ENCODE measurements around the gene KIR2DL3.
"Not testable (repeated sequence)": the region's sequence is repeated elsewhere in the genome, so short reads cannot be mapped to it uniquely, and the experiment has no call there.

DNA sequence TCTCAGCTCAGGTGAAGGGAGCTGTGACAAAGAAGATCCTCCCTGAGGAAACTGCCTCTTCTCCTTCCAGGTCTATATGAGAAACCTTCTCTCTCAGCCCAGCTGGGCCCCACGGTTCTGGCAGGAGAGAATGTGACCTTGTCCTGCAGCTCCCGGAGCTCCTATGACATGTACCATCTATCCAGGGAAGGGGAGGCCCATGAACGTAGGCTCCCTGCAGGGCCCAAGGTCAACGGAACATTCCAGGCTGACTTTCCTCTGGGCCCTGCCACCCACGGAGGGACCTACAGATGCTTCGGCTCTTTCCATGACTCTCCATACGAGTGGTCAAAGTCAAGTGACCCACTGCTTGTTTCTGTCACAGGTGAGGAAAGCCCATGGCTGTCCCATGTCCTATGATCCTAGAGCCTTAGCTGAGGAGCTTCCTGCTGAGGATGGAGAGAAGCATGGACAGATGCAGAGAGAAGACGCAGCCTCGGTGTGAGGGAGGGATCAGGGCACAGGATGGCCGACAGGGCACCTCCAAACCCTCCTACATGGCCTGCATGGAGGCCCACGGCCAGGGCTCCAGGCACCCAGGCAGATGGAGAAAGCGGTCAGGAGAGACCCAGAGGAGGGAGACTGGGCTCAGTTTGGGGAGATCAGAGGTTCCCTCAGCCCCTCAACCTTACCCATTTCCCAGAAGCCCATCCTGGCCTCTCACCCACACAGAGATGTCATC is 36.9 kb downstream of the KIR2DL3 start:
- TF ChIP-seq, protein P1, sequence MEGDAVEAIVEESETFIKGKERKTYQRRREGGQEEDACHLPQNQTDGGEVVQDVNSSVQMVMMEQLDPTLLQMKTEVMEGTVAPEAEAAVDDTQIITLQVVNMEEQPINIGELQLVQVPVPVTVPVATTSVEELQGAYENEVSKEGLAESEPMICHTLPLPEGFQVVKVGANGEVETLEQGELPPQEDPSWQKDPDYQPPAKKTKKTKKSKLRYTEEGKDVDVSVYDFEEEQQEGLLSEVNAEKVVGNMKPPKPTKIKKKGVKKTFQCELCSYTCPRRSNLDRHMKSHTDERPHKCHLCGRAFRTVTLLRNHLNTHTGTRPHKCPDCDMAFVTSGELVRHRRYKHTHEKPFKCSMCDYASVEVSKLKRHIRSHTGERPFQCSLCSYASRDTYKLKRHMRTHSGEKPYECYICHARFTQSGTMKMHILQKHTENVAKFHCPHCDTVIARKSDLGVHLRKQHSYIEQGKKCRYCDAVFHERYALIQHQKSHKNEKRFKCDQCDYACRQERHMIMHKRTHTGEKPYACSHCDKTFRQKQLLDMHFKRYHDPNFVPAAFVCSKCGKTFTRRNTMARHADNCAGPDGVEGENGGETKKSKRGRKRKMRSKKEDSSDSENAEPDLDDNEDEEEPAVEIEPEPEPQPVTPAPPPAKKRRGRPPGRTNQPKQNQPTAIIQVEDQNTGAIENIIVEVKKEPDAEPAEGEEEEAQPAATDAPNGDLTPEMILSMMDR (IDR thresholded peaks at IDR 0.05; ENCODE audit: low read depth, low read length, missing input control), result not testable (repeated sequence)
- TF ChIP-seq JUND (IDR thresholded peaks at IDR 0.05); EGR1 (IDR thresholded peaks at IDR 0.05; ENCODE audit: low read depth in 2 of 2); GABPA (IDR thresholded peaks at IDR 0.05 in 1 of 2, conservative IDR thresholded peaks at IDR 0.05 in 1 of 2): not testable (repeated sequence)
- TF ChIP-seq, protein P2, sequence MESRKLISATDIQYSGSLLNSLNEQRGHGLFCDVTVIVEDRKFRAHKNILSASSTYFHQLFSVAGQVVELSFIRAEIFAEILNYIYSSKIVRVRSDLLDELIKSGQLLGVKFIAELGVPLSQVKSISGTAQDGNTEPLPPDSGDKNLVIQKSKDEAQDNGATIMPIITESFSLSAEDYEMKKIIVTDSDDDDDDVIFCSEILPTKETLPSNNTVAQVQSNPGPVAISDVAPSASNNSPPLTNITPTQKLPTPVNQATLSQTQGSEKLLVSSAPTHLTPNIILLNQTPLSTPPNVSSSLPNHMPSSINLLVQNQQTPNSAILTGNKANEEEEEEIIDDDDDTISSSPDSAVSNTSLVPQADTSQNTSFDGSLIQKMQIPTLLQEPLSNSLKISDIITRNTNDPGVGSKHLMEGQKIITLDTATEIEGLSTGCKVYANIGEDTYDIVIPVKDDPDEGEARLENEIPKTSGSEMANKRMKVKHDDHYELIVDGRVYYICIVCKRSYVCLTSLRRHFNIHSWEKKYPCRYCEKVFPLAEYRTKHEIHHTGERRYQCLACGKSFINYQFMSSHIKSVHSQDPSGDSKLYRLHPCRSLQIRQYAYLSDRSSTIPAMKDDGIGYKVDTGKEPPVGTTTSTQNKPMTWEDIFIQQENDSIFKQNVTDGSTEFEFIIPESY (IDR thresholded peaks at IDR 0.05), result not testable (repeated sequence)

Measured in liver (tissue), 3 donors.